SK-N-SH treated with all-trans-retinoic acid at 6 μM for 48 hours (cell line): ENCODE measurements around the gene KRT36.

Experiments
- ARNTL ChIP-seq: fragments of 450-650 bp; formaldehyde crosslinking; IDR thresholded peaks from 2 replicates; pipeline ENCODE4 v1.5.0; 2020; ENCODE audit warnings: low read depth, mild to moderate bottlenecking, moderate library complexity, borderline replicate concordance
- BACH2 ChIP-seq: fragments of 250-450 bp; sonication (Bioruptor Pico); IDR thresholded peaks from 2 replicates; pipeline ENCODE4 v1.9.0; 2021; ENCODE audit warnings: mild to moderate bottlenecking, borderline replicate concordance
- CREB5 ChIP-seq: fragments of 250-450 bp; sonication (Bioruptor Pico); IDR thresholded peaks from 2 replicates; pipeline ENCODE4 v1.5.1; 2020; ENCODE audit warnings: low read depth, mild to moderate bottlenecking, moderate library complexity
- ISL1 ChIP-seq: fragments of 250-450 bp; sonication (Bioruptor Pico); IDR thresholded peaks from 2 replicates; pipeline ENCODE4 v2.1.2; 2022; ENCODE audit warnings: mild to moderate bottlenecking, moderate library complexity
- TCF4 ChIP-seq: fragments of 250-450 bp; sonication (Bioruptor Pico); IDR thresholded peaks from 2 replicates; pipeline ENCODE4 v1.8.0; 2021; ENCODE audit warnings: mild to moderate bottlenecking, moderate library complexity, borderline replicate concordance
- TOX ChIP-seq: fragments of 250-450 bp; sonication (Bioruptor Pico); IDR thresholded peaks from 2 replicates; pipeline ENCODE4 v1.8.0; 2021; ENCODE audit warnings: mild to moderate bottlenecking, moderate library complexity, borderline replicate concordance
- TSHZ2 ChIP-seq: fragments of 250-450 bp; sonication (Bioruptor Pico); IDR thresholded peaks from 2 replicates; pipeline ENCODE4 v1.5.0; 2020; ENCODE audit warnings: mild to moderate bottlenecking, moderate library complexity

- TF ChIP-seq ISL1 (CRISPR knock-in tag) (no peak), TSHZ2 (CRISPR knock-in tag) (no peak), ARNTL (CRISPR knock-in tag) (no peak), TOX (no peak), TCF4 (no peak), CREB5 (CRISPR knock-in tag) (no peak), BACH2 (CRISPR knock-in tag) (no peak)
These were observed 21.4 kb downstream of the KRT36 start for GRCh38 chr17:41468346-41468745.
